Activated naive CD4-positive, alpha-beta T cell treated with Interleukin-2 at 50 U/mL for 16 hours (primary cell): ENCODE results near the gene LTF.
A peak's percentile ranks its signal among the peaks of the same experiment; 100 is the strongest.
"Not testable (repeated sequence)": the region's sequence is repeated elsewhere in the genome, so short reads cannot be mapped to it uniquely, and the experiment has no call there.

Experiments
- DNase-seq: peaks from one replicate; pipeline ENCODE4 v3.0.0-alpha.2; 2020

Gene LTF

DNA sequence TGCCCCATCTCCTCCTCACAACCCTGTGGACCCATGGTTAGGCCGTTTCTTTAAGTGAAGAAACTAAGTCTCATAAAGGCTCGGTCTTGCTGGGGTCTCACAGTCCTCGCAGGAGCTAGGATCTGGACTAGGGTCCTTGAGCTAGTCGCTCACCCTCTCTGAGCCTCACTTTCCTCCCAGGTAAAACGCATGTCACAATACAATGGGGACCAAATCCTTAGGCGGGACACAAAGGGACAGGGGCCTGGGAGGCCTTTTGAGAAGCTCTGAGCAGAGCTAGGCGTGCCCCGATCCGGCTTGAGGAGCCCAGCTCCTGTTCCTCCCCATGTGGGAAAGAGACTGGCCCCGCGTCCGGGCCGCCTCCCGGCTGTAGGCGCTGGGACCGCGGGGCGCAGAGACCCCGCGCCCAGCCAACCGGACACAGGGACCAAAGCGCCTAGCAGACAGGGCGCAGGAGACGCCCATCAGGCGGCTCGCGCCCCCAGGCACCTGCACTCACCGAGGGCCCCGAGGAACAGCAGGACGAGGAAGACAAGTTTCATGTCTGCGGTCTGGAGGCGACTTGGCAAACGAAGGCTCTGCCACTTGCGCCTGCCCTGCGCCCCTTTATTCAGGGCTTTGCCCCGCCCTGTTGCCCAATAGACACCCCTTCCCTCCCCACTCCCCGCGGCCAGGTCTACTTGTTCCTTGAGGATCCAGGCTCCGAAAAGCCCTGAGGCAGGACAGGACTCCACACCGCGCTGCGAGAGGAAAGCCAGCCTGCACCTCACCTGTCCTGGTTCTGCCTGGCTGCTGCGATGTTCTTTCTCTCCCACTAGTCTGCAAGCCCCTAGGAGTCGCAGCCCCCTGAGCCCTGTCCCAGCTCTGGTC, at the start of gene LTF:
Gene LTF (minus strand): TSS at position 580 of the 870 bp plus-strand sequence. CDS start 38 bp downstream, at position 542.
- no peak for DNase-seq

DNA sequence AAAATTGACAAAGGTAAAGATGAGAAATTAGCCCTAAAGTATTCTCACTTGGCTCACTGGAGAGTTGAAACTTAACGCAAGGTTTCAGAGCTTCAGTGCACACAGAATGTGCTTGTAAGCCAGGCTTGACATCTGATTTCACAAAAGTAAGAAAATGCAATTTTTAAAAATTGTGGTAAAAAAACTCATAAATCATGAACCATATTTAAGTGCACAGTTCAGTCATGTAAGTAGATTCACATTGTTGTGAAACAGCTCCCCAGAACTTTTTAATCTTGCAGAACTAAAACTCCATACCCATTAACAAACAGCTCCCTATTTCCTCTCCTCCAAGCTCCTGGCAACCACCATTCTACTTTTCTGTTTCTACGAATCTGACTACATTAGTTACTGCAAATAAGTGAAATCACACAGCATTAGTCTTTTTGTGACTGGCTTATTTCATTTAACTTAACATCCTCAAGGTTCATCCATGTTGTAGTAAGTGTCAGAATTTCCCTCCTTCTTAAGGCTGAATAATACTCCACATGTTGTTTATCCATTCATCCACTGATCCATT, 47.6 kb upstream of the LTF start:
- DNase-seq = no peak

DNA sequence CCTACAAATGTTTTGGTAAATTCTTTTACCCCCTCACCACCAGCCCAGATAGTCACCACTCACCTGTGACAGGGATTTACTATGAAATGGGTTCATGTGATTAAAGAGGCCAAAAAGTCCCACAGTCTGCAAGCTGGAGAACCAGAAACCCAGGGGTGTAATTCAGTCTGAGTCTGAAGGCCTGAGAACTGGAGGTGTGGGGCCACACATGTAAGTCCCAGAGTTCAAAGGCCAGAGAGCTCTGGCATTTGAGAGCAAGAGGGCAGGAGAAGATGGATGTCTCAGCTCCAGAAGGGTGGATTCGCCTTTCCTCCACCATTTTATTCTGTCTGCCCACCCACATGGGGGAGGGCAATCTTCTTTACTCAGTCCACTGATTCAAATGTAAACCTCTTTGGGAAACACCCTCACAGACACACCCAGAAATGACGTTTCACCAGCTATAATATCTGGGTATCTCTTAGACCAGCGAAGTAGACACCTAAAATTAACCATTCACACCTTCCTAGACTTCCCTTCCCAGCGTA, 45.0 kb upstream of the LTF start:
- no peak for DNase-seq

DNA sequence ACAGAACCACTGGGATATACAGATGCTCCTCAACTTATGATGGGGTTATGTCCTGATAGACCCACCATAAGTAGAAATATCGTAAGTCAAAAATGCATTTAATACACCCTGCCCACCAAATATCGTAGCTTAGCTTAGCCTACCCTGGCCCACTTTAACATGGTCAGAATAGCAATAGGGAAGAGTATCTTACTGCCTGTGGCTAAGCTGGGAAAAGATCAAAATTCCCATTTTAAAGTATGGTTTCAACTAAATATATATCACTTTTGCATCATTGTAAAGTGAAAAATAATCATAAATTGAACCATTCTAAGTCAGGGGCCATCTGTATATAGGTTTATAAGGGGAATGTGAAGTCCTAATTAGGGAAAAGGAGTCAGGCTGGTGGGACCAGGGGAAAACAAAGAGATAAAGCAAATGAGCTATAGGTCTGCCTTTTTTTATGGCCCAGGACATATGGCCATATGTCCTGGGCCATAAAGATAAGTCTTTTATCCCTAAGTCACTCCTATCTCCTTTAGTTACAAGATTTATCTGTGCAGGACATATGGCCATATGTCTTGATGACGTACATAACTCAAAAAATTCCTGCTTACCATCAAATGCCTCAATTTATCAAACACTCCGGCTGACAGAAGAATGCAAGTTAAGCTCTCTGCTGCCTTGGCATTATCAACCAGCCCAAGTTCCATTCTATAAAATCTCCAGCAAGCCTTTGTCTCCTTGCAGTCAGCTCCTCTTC, 44.3 kb upstream of the LTF start:
- DNase-seq = no peak

DNA sequence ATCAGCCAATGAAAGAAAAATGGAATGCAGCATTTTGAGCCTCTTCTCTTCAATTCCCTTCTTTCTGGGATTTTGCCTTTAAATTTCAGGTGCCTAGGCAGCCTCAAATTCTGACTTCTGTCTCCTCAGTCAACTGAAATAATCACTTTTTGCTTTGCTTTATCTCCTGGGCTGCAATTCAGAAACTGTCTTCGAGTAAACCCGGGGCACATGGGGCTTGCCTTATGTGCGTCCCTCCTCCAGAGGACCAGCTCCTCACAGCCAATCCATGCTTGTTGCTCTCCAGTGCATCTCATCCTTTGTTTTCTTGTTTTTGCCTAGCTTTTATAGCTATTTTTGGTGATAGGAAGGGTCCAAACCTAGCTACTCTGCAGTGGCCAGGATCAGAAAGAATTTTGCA, 41.8 kb upstream of the LTF start:
- no peak for DNase-seq

DNA sequence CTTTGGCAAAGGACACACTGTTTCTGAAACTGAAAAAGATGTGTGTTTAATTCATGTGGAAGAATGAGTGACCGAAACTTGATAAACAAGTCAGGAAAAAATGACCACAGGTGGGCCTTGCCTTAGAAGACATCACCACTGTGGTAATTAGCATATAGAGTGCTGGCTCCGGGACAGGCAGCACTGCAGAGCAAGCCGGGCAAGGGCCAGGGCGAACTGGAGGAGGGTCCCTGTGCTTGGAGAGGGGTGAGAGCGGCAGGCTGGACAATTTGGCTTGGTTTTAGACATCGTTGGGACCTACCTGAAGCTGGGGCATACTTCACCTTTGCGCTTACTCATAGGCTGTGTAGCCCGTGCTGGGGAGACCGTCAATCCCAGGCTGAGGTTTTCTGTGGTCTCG, 41.2 kb upstream of the LTF start:
- no peak for DNase-seq

DNA sequence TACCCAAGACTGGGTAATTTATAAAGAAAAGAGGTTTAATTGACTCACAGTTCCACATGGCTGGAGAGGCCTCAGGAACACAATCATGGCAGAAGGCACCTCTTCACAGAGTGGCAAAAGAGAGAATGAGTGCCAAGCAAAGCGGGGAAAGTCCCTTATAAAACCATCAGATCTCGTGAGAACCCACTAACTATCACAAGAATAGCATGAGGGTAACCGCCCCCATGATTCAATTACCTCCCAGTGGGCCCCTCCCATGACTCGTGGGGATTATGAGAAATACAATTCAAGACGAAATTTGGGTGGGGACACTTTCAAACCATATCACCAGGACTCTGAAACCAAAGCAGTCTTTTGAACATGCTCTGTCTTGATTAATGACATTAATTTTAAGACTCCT, 40.1 kb upstream of the LTF start:
- peak; percentile 52 for DNase-seq

DNA sequence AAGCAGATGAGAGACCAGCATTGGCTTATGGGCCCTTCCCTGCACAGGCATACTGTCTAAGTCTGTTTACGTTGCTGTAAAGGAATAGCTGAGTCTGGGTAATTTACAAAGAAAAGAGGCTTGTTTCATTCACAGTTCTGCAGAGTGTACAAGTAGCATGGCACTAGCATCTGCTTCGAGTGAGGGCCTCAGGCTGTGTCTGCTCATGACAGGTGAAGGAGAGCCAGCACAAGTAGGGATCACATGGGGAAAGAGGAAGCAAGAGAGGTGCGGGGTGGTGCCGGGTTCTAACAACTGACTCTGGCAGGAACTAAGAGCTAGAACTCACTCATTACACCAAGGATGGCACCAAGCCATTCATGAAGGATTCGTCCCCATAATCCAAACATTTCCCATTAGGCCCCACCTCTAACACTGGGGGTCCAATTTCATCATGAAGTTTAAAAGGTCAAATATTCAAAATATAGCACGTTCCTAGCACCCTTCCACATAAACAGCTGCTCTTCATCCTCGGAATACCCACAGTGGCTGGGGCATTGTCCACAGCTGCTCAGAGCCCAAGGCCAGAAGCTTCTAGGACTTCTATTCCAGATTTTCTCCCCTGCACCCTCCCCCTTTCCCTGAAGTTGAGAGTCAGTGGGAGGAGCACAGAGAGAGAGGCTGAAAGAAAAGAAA, 38.6 kb upstream of the LTF start:
- no peak for DNase-seq

DNA sequence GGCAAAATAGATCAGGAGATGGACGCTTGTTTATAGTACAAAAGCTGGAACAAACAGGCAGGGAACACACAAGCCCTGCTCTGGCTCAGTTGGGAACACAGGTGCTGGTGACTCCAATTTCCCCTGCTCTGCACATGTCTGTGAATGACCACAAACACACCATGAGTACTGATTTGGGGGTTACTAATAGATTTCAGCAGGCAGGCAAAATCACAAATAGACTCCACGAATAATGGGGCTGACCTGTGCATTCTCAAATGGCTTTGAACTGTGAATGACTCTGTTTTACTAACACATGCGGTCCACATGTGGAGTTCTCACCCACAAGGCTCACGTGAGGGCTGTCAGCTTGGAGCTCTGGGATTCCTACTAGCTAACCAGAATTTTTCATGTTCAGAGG, 37.0 kb upstream of the LTF start:
- DNase-seq = no peak

DNA sequence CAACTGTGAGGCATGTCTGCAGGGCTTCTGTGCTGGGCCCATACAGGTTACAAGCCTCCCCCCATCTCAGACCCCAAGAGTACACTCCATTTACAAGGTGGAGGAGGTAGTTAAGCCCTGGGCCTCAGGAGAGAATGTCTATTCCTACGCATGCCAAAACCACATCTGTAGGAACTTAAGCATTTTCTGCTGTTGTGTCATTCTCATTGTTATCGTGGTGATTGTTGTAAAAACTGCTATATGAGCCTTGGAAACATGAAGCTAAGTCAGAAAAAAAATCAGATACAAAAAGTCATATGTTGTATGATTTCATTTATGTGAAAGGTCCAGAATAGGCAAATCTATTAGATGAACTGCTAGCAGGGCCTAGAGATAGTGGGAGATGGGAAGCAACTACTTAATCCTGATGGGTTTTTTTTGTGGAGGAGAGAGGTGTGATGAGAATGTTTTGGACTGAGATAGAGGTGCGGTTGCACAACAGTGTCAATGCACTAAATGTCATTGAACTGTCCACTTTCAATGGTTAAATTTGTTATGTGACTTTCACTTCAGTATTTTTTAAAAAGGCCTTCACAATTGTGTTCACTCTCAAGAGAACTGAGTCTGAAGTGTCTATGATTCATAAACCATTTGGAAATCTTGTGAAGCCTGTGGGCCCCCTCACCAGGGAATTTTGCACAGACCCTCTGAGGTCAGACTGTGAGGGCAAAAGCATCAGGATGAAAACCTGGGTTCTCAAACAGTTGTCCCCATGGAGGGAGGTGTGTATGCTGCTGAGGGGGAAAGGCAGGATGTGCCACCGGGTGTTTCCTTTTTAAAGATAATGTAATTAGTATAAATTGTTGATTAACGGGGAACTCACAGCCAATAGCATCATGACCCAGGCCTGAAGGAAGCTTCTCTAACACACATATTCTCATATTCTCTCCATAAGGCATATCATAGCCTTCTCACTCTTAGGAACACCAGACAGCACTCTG, 36.2 kb upstream of the LTF start:
- DNase-seq = no peak

DNA sequence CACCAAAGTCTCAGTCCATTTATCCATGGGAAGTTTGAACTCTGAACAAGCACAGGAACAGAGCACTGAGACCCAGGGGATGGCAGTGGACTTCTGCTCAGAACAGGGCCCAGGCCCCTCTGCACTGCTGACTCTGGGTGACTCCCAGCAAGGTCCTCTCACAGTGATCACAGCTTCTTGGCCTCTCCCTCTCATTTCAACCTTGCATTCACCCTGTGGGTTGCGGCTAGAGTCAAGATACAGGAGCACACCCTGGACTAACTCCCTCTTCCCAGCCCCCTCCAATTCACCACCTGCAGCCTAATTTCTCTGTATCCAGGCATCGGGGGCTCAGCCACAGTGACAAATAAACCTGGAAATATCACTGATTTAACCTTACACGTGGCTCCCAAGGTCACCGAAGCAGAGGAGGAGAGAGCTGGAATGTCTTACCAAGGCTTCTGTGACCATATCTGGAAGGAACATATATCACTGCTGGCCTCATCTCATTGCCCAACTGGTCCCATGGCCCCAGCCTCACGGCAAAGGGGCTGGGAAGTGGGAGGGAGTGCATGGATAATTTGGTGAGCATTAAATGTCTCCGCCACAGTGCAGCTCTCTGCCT, 34.3 kb upstream of the LTF start:
- no peak for DNase-seq

DNA sequence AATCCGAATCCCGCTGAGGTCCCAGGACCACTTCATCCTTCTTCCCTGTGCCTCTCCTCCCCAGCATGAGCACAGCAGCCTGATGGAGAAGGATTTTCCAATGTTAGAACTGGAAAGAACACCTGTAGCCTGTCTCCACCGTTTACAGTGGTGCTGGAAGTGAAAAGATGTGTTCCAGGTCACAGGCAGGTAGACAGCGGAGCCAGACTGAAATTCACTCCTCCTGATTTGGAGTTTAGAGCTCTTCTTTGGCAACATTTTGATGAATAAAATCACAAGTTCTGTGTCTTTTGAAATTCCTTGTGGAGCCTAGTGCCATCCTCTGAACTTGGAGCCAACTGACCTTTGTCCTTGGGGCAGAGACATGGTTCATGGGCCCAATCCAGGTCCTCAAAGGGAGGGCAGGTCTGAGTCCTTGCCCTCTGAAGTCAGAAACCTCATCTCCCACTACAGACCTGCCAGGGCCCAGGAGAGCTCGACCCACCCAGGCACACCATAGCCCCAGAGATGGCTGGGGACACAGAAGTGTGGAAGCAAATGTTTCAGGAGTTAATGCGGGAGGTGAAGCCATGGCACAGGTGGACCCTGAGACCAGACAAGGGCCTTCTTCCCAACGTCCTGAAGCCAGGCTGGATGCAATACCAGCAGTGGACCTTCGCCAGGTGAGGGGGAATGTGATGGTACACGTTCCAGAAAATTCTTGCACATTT, 33.0 kb upstream of the LTF start, which contains the start of gene RTP3:
Gene RTP3 (plus strand): TSS at position 421 of the 710 bp plus-strand sequence. CDS start 87 bp downstream, at position 508.
- no peak for DNase-seq

DNA sequence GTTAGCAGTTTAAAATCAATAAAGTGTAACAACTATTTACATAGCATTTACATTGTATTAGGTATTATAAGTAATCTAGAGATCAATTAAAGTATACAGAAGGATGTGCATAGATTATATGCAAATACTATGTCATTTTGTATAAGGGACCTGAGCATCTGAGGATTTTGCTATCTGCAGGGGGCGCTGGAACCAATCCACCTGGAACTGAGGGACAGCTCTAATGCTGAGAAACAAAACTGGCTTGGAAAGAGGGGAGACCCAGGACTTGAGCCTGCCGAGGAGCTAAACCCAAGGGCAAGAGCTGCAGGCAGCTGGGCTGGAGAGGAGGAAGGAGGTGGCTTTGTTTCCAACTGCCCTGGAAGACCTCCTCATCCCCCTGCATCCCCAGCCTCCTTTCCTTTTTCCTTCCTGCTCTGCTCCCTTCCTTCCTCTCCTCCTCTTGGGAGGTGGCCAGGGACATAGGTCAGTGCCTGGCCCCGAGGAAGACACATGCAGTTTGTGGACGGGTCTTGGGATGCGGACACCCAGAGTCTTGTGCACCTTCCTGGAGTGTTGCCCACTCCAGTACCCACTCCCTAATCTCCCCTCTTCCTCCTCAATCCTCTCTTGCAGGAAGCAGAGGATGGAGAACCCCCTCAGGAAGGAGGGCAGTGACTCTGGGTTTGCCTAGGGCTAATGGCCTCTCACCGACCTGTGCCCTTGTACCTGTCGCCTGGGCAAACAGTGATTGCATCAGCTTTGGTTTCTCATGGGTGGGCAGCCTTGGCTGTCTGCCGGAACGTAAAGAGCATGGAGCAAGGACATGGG, 32.2 kb upstream of the LTF start:
- DNase-seq = peak; percentile 49

DNA sequence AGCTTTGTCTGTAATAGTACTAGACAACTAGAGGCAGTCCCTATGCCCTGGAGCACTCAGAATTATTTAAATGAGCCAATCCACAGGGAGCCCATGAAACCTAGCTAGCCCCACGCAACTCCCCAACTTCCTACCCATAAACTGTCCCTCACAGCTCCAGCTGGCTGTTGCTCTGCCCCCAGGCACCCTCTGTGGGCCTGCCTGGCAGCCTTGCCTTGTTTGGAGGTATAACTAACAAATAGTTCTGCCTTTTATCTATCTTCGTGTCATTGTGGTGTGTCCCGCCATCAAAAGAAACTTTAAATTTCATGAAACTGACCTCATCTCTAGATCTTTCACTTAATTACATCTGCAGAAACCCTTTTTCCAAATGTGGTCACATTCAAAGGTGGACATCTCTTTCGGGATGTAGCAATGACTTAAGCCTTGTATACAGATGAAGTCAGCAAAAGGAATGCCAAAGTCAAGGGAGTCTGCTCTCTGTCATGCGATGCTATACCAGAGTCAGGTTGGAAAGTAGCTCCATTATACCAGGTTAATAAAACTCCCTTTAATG, 31.3 kb upstream of the LTF start:
- DNase-seq = no peak

DNA sequence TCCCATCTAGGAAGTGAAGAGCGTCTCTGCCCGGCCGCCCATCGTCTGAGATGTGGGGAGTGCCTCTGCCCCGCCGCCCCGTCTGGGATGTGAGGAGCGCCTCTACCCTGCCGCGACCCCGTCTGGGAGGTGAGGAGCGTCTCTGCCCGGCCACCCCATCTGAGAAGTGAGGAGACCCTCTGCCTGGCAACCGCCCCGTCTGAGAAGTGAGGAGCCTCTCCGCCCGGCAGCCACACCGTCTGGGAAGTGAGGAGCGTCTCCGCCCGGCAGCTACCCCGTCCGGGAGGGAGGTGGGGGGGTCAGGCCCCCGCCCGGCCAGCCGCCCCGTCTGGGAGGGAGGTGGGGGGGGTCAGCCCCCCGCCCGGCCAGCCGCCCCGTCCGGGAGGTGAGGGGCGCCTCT, 29.8 kb upstream of the LTF start:
- not testable (repeated sequence) for DNase-seq

DNA sequence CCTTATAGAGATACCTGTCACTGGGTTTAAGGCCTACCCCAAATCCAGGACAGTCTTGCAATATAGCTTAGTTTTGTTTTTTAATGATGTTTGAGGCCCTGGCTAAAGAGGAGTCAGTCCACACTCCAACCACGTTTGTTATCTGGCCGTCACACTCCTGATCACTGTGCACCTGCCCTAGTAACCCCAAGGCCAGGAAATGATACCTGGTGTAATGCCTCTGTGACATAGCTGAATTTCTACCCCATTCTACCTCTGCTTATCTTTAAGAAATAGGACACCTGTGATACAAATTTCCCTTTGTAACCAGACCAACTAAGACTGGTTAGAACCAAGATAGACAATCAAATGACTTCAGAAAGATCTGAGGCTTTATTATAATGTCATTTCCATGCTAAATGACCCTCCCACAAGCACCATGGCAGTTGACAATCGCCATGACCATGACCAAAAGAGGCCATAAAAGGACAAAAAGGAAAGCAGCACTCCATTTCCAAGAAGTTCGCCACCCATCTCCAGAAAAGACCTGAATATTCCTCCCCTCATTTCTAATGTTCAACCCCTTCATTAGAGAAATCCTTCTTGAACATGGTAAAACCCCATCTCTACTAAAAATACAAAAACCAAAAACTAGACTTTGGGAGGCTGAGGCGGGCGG, 28.3 kb upstream of the LTF start:
- DNase-seq = no peak

DNA sequence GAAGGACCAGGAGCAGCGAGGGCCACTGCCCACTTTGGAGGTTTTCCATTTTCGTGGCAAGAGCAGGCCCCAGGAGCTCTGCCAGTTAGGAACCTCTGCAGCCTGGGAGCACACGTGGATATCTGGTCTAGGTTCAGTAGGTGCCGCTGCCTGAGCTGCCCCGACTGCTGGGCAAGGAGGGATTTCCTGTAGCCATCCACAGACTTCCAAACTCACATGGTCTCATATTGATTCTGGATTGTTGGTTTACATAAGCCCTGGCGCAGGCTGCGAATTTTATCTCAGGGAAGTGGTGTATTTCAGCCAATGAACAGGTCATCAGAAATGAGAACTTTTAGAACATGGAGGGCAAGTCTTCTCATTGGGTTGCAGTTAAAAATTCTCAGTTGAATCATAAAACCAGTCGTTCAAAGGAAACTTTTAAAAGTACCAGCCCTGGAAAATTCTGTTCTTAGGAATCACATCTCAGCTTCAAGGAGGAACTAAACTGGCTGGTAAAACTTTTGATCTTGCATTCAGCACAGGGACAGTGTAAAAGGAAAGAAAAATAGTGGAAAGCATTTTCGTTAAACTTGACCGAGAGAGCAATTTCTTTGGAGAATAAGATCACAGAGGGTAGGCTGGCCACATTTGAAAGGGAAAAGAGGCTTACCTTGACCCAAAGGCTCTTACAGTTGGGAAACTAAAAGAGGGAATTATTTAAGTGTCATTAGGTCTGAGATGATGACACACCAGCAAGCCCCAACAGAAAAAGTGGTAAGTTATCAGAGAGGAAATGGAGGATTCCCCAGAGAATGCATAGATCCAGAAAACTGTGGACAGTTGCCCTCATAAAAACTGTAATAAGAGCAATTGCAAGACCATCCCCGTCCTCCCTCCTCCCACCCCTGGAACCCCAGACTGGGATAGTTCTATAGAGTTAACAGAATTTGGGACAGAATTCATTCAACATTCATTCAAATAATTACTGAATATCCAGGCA, 26.7 kb upstream of the LTF start:
- no peak for DNase-seq
